C4-2B (cell line): ENCODE measurements around the gene FZR1.

Source experiments
- CTCF ChIP-seq: fragments of 450-650 bp; conservative IDR thresholded peaks from 2 replicates; pipeline ENCODE4 v1.5.1; 2017; ENCODE audit warnings: mild to moderate bottlenecking
- ZFX ChIP-seq: fragments of 450-650 bp; IDR thresholded peaks from 2 replicates; pipeline ENCODE4 v1.6.1; 2017

- TF ChIP-seq CTCF (no peak), ZFX (no peak)
These were observed 38.5 kb upstream of the FZR1 start for GRCh38 chr19:3467437-3468198.
